Panc1 (cell line): ENCODE data around the gene TCOF1. TPM values are rescaled to one million over a fixed set of nuclear protein-coding genes. Genes with fewer than 3 reads are reported as not detected.

ENCODE experiments used
- ATAC-seq: fragments of 200-7000 bp; cut with Tn5 transposase; 2 replicates; pipeline ENCODE4 v1.9.1; 2020; ENCODE audit warnings: mild to moderate bottlenecking, moderate library complexity
- BruUV-seq: library from RNA; stranded (reverse); fragments of 400-500 nt; replicated peaks from 2 replicates; lab custom pipeline; 2021; lab: Mats Ljungman, UMichigan
- CTCF ChIA-PET: fragments of 300-600 bp; sonication (Branson Sonifier 250); formaldehyde crosslinking; loops from one replicate; lab custom pipeline; 2022; ENCODE audit warnings: antibody characterized with exemption; lab: Charles Lee
- POLR2A ChIA-PET: fragments of 300-600 bp; sonication (Branson Sonifier 250); formaldehyde crosslinking; loops from one replicate; lab custom pipeline; 2022; ENCODE audit warnings: antibody characterized with exemption; lab: Charles Lee
- DNase-seq: peaks from one replicate; pipeline ENCODE4 v3.0.0-alpha.2; 2010; ENCODE audit warnings: low read depth, low spot score
- H3K27ac ChIP-seq: 2 replicates; pipeline ENCODE4 v1.5.1; 2011; ENCODE audit warnings: mild to moderate bottlenecking, low read length, inconsistent platforms
- H3K27me3 ChIP-seq: fragments of 200-500 bp; sonication (Bioruptor generic); 2 replicates; pipeline ENCODE4 v1.6.0; 2014; ENCODE audit warnings: low read length, inconsistent platforms; ENCODE audit not compliant: control insufficient read depth, insufficient read depth
- H3K36me3 ChIP-seq: fragments of 200-500 bp; sonication (Bioruptor generic); 2 replicates; pipeline ENCODE4 v1.5.1; 2014; ENCODE audit warnings: inconsistent platforms, mild to moderate bottlenecking, low read length, moderate library complexity; ENCODE audit not compliant: control insufficient read depth, insufficient read depth
- H3K4me1 ChIP-seq: 2 replicates; pipeline ENCODE4 v1.5.1; 2011; ENCODE audit warnings: inconsistent platforms, mild to moderate bottlenecking, low read length, moderate library complexity; ENCODE audit not compliant: control insufficient read depth, insufficient read depth
- H3K4me3 ChIP-seq, 2 experiments: 2 replicates each; pipeline ENCODE4 v1.5.1; 2011 to 2012; ENCODE audit warnings: low read depth in 2 of 2, low read length in 2 of 2, mild to moderate bottlenecking in 2 of 2, inconsistent platforms in 1 of 2, moderate library complexity in 1 of 2
- H3K9me3 ChIP-seq: fragments of 200-500 bp; sonication (Bioruptor generic); 2 replicates; pipeline ENCODE4 v1.5.1; 2014; ENCODE audit warnings: low read depth, mild to moderate bottlenecking, inconsistent platforms, low read length, moderate library complexity; ENCODE audit not compliant: control insufficient read depth, insufficient read depth
- CTCF ChIP-seq: fragments of 450-650 bp; IDR thresholded peaks from 2 replicates; pipeline ENCODE4 v1.5.1; 2017; ENCODE audit warnings: mild to moderate bottlenecking
- POLR2AphosphoS5 ChIP-seq: IDR thresholded peaks from 2 replicates; pipeline ENCODE4 v1.6.1; 2012; ENCODE audit warnings: mild to moderate bottlenecking, low read depth, low read length, moderate library complexity
- REST ChIP-seq, 2 experiments: IDR thresholded peaks; 2 replicates each; pipeline ENCODE4 v1.6.1; 2011 to 2012; ENCODE audit warnings: low read depth in 2 of 2, control low read depth in 1 of 2, low read length in 1 of 2, mild to moderate bottlenecking in 1 of 2, moderate library complexity in 1 of 2; ENCODE audit not compliant: insufficient read depth in 1 of 2
- SIN3A ChIP-seq: IDR thresholded peaks from 2 replicates; pipeline ENCODE4 v1.6.1; 2012; ENCODE audit warnings: low read depth, mild to moderate bottlenecking, low read length, moderate library complexity, borderline replicate concordance; ENCODE audit not compliant: insufficient read depth
- TCF7L2 ChIP-seq: IDR thresholded peaks from 2 replicates; pipeline ENCODE4 v1.6.1; 2011; ENCODE audit warnings: mild to moderate bottlenecking, low read depth, low read length, inconsistent platforms
- in situ Hi-C: cut with HindIII; loops from 2 replicates; pipeline ENCODE4 v1.10.0; 2016; ENCODE audit warnings: low sequenced_read_pairs, low pct_unique_long_range_greater_than_20kb
- intact Hi-C: fragments of 100-400 bp; cut with micrococcal nuclease; formaldehyde crosslinking; loops from one replicate; pipeline ENCODE4 v1.10.0; 2022; ENCODE audit not compliant: unreplicated experiment
- total RNA-seq: library from RNA; stranded (reverse); gene quantifications from one replicate; pipeline ENCODE4 v1.2.1, GENCODE V29; 2021; ENCODE audit not compliant: unreplicated experiment

TCOF1 gene
- total RNA-seq, 1 experiment from 2014 or later, result 92.8 TPM

GRCh38 chr5:150401376-150402228 lies 44.1 kb downstream of the TCOF1 start:
- DNase-seq (no peak), ATAC-seq (no peak)
- BruUV-seq, result no TSS peak
- CTCF ChIA-PET, result interaction anchor here (0.7 kb wide), 1 partner anchor 29 kb away, joined by 4 read pairs; no protein-coding TSS in a partner anchor
- Histone ChIP-seq H3K27me3 (no peaks in the 10 kb centered on the region), H3K27ac (no peak overlapping the region), H3K4me1 (no peaks in the 10 kb centered on the region), H3K4me3 (no peak overlapping the region), H3K36me3 (no peaks in the 10 kb centered on the region), H3K9me3 (no peaks in the 10 kb centered on the region)
- in situ Hi-C loops (no loop called here), intact Hi-C loops (no loop called here)
- no peak for TF ChIP-seq REST (IDR thresholded peaks at IDR 0.05; ENCODE audit: insufficient read depth in 1 of 2, low read depth in 2 of 2, low read length in 1 of 2)
- TF ChIP-seq POLR2AphosphoS5, result peak; percentile 16; the same call in 1 of the 2 replicates
- POLR2A ChIA-PET, result no interaction called here

GRCh38 chr5:150402229-150402773 lies 44.8 kb downstream of the TCOF1 start:
- Histone ChIP-seq H3K27ac (no peak overlapping the region), H3K36me3 (no peaks in the 10 kb centered on the region), H3K4me1 (no peaks in the 10 kb centered on the region), H3K4me3 (no peak overlapping the region), H3K27me3 (no peaks in the 10 kb centered on the region), H3K9me3 (no peaks in the 10 kb centered on the region)
- POLR2A ChIA-PET, result no interaction called here
- ATAC-seq, result no peak
- CTCF ChIA-PET, result no interaction called here
- no TSS peak for BruUV-seq
- intact Hi-C loops, result no loop called here
- in situ Hi-C loops, result no loop called here
- no peak for DNase-seq
- TF ChIP-seq SIN3A (no peak), CTCF (no peak), TCF7L2 (no peak), POLR2AphosphoS5 (no peak), REST (IDR thresholded peaks at IDR 0.05; ENCODE audit: insufficient read depth in 1 of 2, low read depth in 2 of 2, low read length in 1 of 2) (no peak)
